ENCODE data around the gene ACSS1.

Gene ACSS1

GRCh38 chr20:25025986-25026605 lies 31.8 kb downstream of the ACSS1 start:
- H3K9ac ChIP-seq (ENCODE audit: low read depth, low read length), result no peak overlapping the region
- no peaks in the 10 kb centered on the region for H3K4me1 ChIP-seq (ENCODE audit: insufficient read depth, low read length)
- H3K36me3 ChIP-seq (ENCODE audit: insufficient read depth, low read length), result no peaks in the 10 kb centered on the region; the same call in 1 of the 2 replicates
- H3K9me3 ChIP-seq (ENCODE audit: control insufficient read depth, insufficient read depth, low read length), result no peaks in the 10 kb centered on the region

GRCh38 chr20:25025091-25025861 lies 32.7 kb downstream of the ACSS1 start:
- Histone ChIP-seq H3K36me3 (ENCODE audit: insufficient read depth, low read length) (no peaks in the 10 kb centered on the region; the same call in 1 of the 2 replicates), H3K4me1 (ENCODE audit: insufficient read depth, low read length) (no peaks in the 10 kb centered on the region), H3K9ac (ENCODE audit: low read depth, low read length) (no peak overlapping the region), H3K9me3 (ENCODE audit: control insufficient read depth, insufficient read depth, low read length) (no peaks in the 10 kb centered on the region)

GRCh38 chr20:25024171-25024570 lies 33.8 kb downstream of the ACSS1 start:
- H3K9ac ChIP-seq (ENCODE audit: low read depth, low read length), result no peak overlapping the region
- no peaks in the 10 kb centered on the region for H3K9me3 ChIP-seq (ENCODE audit: control insufficient read depth, insufficient read depth, low read length)
- no peaks in the 10 kb centered on the region for H3K4me1 ChIP-seq (ENCODE audit: insufficient read depth, low read length)
- no peaks in the 10 kb centered on the region; the same call in 1 of the 2 replicates for H3K36me3 ChIP-seq (ENCODE audit: insufficient read depth, low read length)

GRCh38 chr20:25023356-25023755 lies 34.6 kb downstream of the ACSS1 start:
- Histone ChIP-seq H3K36me3 (ENCODE audit: insufficient read depth, low read length) (no peaks in the 10 kb centered on the region; the same call in 1 of the 2 replicates), H3K9me3 (ENCODE audit: control insufficient read depth, insufficient read depth, low read length) (no peaks in the 10 kb centered on the region), H3K4me1 (ENCODE audit: insufficient read depth, low read length) (no peaks in the 10 kb centered on the region), H3K9ac (ENCODE audit: low read depth, low read length) (no peak overlapping the region)

GRCh38 chr20:25022680-25023079 lies 35.3 kb downstream of the ACSS1 start:
- H3K4me1 ChIP-seq (ENCODE audit: insufficient read depth, low read length), result no peaks in the 10 kb centered on the region
- H3K36me3 ChIP-seq (ENCODE audit: insufficient read depth, low read length), result no peaks in the 10 kb centered on the region; the same call in 1 of the 2 replicates
- H3K9ac ChIP-seq (ENCODE audit: low read depth, low read length), result no peak overlapping the region
- no peaks in the 10 kb centered on the region for H3K9me3 ChIP-seq (ENCODE audit: control insufficient read depth, insufficient read depth, low read length)

- no peaks in the 10 kb centered on the region for H3K4me1 ChIP-seq (ENCODE audit: insufficient read depth, low read length)
- no peak overlapping the region for H3K9ac ChIP-seq (ENCODE audit: low read depth, low read length)
- no peaks in the 10 kb centered on the region; the same call in 1 of the 2 replicates for H3K36me3 ChIP-seq (ENCODE audit: insufficient read depth, low read length)
- no peaks in the 10 kb centered on the region for H3K9me3 ChIP-seq (ENCODE audit: control insufficient read depth, insufficient read depth, low read length)
Measured at GRCh38 chr20:25021336-25021735, 36.6 kb downstream of the ACSS1 start.

GRCh38 chr20:25020901-25021301 lies 37.0 kb downstream of the ACSS1 start:
- Histone ChIP-seq H3K9me3 (ENCODE audit: control insufficient read depth, insufficient read depth, low read length) (no peaks in the 10 kb centered on the region), H3K4me1 (ENCODE audit: insufficient read depth, low read length) (no peaks in the 10 kb centered on the region), H3K9ac (ENCODE audit: low read depth, low read length) (no peak overlapping the region), H3K36me3 (ENCODE audit: insufficient read depth, low read length) (no peaks in the 10 kb centered on the region)

GRCh38 chr20:25020345-25020744 lies 37.6 kb downstream of the ACSS1 start:
- Histone ChIP-seq H3K4me1 (ENCODE audit: insufficient read depth, low read length) (no peaks in the 10 kb centered on the region), H3K9ac (ENCODE audit: low read depth, low read length) (no peak overlapping the region), H3K9me3 (ENCODE audit: control insufficient read depth, insufficient read depth, low read length) (no peaks in the 10 kb centered on the region), H3K36me3 (ENCODE audit: insufficient read depth, low read length) (no peaks in the 10 kb centered on the region)

GRCh38 chr20:25019381-25020155 lies 38.4 kb downstream of the ACSS1 start:
- no peaks in the 10 kb centered on the region for H3K36me3 ChIP-seq (ENCODE audit: insufficient read depth, low read length)
- no peaks in the 10 kb centered on the region for H3K9me3 ChIP-seq (ENCODE audit: control insufficient read depth, insufficient read depth, low read length)
- H3K9ac ChIP-seq (ENCODE audit: low read depth, low read length), result no peak overlapping the region
- H3K4me1 ChIP-seq (ENCODE audit: insufficient read depth, low read length), result no peaks in the 10 kb centered on the region

GRCh38 chr20:25018841-25019240 lies 39.1 kb downstream of the ACSS1 start:
- no peaks in the 10 kb centered on the region for H3K9me3 ChIP-seq (ENCODE audit: control insufficient read depth, insufficient read depth, low read length)
- no peak overlapping the region for H3K9ac ChIP-seq (ENCODE audit: low read depth, low read length)
- H3K4me1 ChIP-seq (ENCODE audit: insufficient read depth, low read length), result no peaks in the 10 kb centered on the region
- H3K36me3 ChIP-seq (ENCODE audit: insufficient read depth, low read length), result no peaks in the 10 kb centered on the region

GRCh38 chr20:25018425-25018824 lies 39.5 kb downstream of the ACSS1 start:
- Histone ChIP-seq H3K36me3 (ENCODE audit: insufficient read depth, low read length) (no peaks in the 10 kb centered on the region), H3K9me3 (ENCODE audit: control insufficient read depth, insufficient read depth, low read length) (no peaks in the 10 kb centered on the region), H3K4me1 (ENCODE audit: insufficient read depth, low read length) (no peaks in the 10 kb centered on the region), H3K9ac (ENCODE audit: low read depth, low read length) (no peak overlapping the region)

- Histone ChIP-seq H3K9ac (ENCODE audit: low read depth, low read length) (no peak overlapping the region), H3K9me3 (ENCODE audit: control insufficient read depth, insufficient read depth, low read length) (no peaks in the 10 kb centered on the region), H3K36me3 (ENCODE audit: insufficient read depth, low read length) (no peaks in the 10 kb centered on the region), H3K4me1 (ENCODE audit: insufficient read depth, low read length) (no peaks in the 10 kb centered on the region)
Measured at GRCh38 chr20:25017257-25017803, 40.6 kb downstream of the ACSS1 start.

- H3K36me3 ChIP-seq (ENCODE audit: insufficient read depth, low read length), result no peaks in the 10 kb centered on the region
- H3K9ac ChIP-seq (ENCODE audit: low read depth, low read length), result no peak overlapping the region
Measured at GRCh38 chr20:25016471-25016870, 41.5 kb downstream of the ACSS1 start.

GRCh38 chr20:25015986-25016385 lies 42.0 kb downstream of the ACSS1 start:
- Histone ChIP-seq H3K36me3 (ENCODE audit: insufficient read depth, low read length) (no peaks in the 10 kb centered on the region), H3K9me3 (ENCODE audit: control insufficient read depth, insufficient read depth, low read length) (no peaks in the 10 kb centered on the region), H3K4me1 (ENCODE audit: insufficient read depth, low read length) (no peaks in the 10 kb centered on the region), H3K9ac (ENCODE audit: low read depth, low read length) (no peak overlapping the region)

More at GRCh38 chr20:25016471-25016870, 41.5 kb downstream of the ACSS1 start:
- Histone ChIP-seq H3K4me1 (ENCODE audit: insufficient read depth, low read length) (no peaks in the 10 kb centered on the region), H3K9me3 (ENCODE audit: control insufficient read depth, insufficient read depth, low read length) (no peaks in the 10 kb centered on the region)
